Muscle of arm (tissue), 12 donors: ENCODE measurements around the gene STEAP1. TPM values are rescaled to one million over a fixed set of nuclear protein-coding genes. Genes with fewer than 3 reads are reported as not detected.

Experiments
- DNase-seq: peaks from one replicate; pipeline ENCODE4 v3.0.0-alpha.2; 2013
- polyA plus RNA-seq, 12 donors: library from polyadenylated mRNA; unstranded; fragments of 120-200 nt; gene quantifications; one replicate each; pipeline ENCODE4 v1.2.1, GENCODE V29; 2013; ENCODE audit not compliant: insufficient read length in 12 of 12

Gene STEAP1
- polyA plus RNA-seq, 12 donors = 1.5 to 5.8 (median 2.5) TPM; not detected in 2

GRCh38 chr7:90211391-90212148 lies 57.3 kb downstream of the STEAP1 start, which contains the start of gene STEAP2:
TSS of gene STEAP2 (plus strand) at chr7:90211740. CDS start at chr7:90225083, 13,343 bp downstream.
- DNase-seq = peak; percentile 88

- peak; percentile 15 for DNase-seq
Observed at GRCh38 chr7:90212149-90212495, 57.9 kb downstream of the STEAP1 start.

- DNase-seq = no peak
Observed at GRCh38 chr7:90213521-90213920, 59.3 kb downstream of the STEAP1 start.

Other genes starting within 250 kb of the STEAP1 start
- gene STEAP2, start 57.3 kb downstream of the STEAP1 start, polyA plus RNA-seq = 1 to 10 TPM in 11 of 12 donors, not detected in 1; 2.0 to 7.0 (median 4.2) TPM
- 1 to 10 TPM in 10 of 12 donors, not detected in 2; 2.3 to 6.1 (median 3.1) TPM for gene CFAP69, start 90.7 kb downstream of the STEAP1 start, polyA plus RNA-seq
- gene FAM237B, start 166.8 kb downstream of the STEAP1 start, polyA plus RNA-seq = under 1 TPM in 5 of 12 donors, not detected in 7; 0.03 to 0.08 (median 0.05) TPM
- 10 to 100 TPM in 10 of 12 donors, 1 to 10 TPM in 1, not detected in 1; 9.2 to 33.8 (median 20.0) TPM for gene GTPBP10, start 192.2 kb downstream of the STEAP1 start, polyA plus RNA-seq
- 10 to 100 TPM in 11 of 12 donors, not detected in 1; 18.6 to 32.5 (median 23.7) TPM for gene CLDN12, start 249.0 kb downstream of the STEAP1 start, polyA plus RNA-seq